K562 treated with DMSO at 1 percent for 24 hours (cell line): ENCODE measurements around the gene BNC2. TPM values are rescaled to one million over a fixed set of nuclear protein-coding genes. Genes with fewer than 3 reads are reported as not detected.

Experiments used
- total RNA-seq: library from RNA; unstranded; fragments of 300-600 nt; gene quantifications from 2 replicates; pipeline ENCODE4 v1.2.3, GENCODE V29; 2022; ENCODE audit warnings: low read depth; ENCODE audit not compliant: insufficient read depth

The BNC2 gene, protein sequence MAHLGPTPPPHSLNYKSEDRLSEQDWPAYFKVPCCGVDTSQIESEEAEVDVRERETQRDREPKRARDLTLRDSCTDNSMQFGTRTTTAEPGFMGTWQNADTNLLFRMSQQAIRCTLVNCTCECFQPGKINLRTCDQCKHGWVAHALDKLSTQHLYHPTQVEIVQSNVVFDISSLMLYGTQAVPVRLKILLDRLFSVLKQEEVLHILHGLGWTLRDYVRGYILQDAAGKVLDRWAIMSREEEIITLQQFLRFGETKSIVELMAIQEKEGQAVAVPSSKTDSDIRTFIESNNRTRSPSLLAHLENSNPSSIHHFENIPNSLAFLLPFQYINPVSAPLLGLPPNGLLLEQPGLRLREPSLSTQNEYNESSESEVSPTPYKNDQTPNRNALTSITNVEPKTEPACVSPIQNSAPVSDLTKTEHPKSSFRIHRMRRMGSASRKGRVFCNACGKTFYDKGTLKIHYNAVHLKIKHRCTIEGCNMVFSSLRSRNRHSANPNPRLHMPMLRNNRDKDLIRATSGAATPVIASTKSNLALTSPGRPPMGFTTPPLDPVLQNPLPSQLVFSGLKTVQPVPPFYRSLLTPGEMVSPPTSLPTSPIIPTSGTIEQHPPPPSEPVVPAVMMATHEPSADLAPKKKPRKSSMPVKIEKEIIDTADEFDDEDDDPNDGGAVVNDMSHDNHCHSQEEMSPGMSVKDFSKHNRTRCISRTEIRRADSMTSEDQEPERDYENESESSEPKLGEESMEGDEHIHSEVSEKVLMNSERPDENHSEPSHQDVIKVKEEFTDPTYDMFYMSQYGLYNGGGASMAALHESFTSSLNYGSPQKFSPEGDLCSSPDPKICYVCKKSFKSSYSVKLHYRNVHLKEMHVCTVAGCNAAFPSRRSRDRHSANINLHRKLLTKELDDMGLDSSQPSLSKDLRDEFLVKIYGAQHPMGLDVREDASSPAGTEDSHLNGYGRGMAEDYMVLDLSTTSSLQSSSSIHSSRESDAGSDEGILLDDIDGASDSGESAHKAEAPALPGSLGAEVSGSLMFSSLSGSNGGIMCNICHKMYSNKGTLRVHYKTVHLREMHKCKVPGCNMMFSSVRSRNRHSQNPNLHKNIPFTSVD
- total RNA-seq: not detected in 2 replicates

GRCh38 chr9:16870596-16871335, at the start of gene BNC2:
TSS of gene BNC2 (minus strand) at chr9:16870670. CDS start at chr9:16870648, 22 bp downstream.

